Stimulated activated CD8-positive, alpha-beta memory T cell treated with anti-CD3 and anti-CD28 coated beads, Interleukin-4, amount 100 ng/mL, for 48 hours (primary cell): ENCODE measurements around the gene ZNF628.
A peak's percentile ranks its signal among the peaks of the same experiment; 100 is the strongest.

Experiments used
- DNase-seq: peaks from one replicate; pipeline ENCODE4 v3.0.0-alpha.2; 2020

Gene ZNF628

DNA sequence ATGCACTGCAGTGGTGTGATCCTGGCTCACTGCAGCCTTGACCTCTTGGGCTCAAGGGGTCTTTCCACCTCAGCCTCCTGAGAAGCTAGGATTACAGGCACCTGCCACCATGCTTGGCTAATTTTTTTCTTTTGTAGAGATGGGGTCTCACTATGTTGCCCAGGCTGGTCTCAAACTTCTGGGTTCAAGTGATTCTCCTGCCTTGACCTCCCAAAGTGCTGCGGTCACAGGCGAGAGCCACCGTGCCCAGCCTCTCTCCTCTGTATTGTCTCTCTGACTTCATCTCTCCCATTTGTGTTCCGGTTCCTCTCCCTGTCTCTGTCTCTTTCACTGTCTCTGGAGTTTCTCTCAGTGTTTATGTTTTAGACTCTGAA, 10.2 kb upstream of the ZNF628 start:
- no peak for DNase-seq

DNA sequence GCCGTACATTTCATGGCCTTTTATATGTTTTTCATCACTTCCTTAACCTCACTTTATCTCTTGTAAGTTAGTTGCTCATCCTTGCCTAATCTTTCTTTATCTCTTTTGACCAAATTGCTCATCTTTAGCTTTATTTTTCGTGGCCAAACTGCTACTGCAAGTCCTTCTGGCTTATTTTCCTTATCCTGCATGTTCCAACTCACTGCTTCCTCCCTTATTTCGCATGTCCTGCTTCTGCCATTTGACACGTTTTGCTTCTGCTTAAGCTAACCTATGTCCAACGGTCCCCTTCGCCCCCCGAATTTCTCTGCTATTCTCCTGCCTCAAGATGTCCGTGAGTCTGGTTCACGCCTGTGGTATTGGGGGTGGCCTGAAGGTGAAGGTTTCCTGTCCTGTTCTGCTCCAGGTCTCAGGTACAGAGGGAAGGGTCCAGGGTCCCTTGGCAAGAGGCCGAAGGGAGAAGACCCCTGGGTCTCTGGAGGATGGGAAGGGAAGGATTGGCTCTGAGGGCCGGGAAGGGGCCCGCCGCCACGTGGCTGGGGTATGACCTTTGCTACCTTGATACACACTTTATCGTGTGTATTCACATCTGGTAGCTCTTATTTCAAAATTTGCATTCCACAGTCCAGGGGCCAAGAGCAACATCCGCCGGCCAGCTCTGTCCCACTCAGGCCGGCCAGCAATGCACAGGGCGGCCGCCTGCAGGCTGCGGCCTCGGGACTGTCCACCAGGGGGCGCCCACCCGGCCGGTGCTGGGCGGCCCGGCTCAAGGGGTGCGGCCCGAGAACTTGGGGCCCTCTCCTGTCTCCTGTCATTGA, 9.0 kb upstream of the ZNF628 start:
- DNase-seq, result peak; percentile 87

DNA sequence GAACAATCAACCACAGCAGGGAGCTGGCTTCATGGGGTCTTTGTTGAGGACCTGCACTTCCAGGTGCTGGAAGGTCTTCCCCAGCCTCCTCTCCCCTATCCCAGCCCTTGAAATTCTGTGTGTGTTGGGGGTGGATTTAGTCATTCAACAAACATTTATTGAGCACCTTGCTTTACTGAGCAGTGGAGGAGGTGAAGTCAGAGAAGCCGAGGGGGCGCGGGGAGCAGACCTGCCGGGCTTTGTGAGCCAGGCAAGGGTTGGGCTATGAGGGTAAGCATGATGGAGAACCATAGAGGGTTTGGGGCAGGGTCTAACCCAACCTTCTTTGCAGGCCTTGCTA, 8.4 kb upstream of the ZNF628 start:
- no peak for DNase-seq

DNA sequence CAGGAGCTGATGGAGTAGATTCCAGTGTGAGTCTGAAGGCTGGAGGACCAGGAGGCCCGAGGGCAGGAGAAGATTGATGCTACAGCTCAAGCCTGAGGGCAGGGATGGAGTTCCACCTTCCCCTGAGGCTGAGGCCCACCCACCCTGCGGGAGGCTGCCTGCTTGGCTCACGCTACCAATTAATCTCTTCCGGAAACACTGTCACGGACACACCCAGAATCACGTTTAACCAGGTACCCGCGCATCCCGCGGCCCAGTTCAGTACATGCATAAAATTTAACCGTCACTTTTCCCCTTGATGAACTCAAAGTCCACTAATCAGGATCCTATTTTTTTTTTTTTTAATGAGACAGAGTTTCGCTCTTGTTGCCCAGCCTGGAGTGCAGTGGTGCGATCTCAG, 5.2 kb upstream of the ZNF628 start:
- no peak for DNase-seq

DNA sequence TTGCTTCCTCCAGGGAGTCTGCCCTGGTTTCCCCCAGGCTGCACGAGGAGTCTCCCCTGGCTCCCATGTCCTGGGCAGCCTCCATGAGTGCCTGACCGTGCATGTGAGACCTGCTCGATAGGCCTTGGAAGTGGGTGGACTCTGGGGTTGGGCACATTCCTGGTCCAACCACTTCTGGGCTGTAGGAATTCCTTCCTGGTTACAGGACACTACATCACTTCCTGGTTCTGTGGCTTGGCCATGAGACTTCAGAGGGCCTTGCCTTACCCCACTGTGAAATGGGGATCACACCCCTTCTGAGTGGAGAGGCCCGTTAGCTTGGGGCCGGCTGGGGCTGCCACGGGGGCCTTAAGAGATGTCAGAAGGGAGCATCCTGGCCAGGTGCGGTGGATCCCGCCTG, 4.0 kb upstream of the ZNF628 start:
- no peak for DNase-seq

DNA sequence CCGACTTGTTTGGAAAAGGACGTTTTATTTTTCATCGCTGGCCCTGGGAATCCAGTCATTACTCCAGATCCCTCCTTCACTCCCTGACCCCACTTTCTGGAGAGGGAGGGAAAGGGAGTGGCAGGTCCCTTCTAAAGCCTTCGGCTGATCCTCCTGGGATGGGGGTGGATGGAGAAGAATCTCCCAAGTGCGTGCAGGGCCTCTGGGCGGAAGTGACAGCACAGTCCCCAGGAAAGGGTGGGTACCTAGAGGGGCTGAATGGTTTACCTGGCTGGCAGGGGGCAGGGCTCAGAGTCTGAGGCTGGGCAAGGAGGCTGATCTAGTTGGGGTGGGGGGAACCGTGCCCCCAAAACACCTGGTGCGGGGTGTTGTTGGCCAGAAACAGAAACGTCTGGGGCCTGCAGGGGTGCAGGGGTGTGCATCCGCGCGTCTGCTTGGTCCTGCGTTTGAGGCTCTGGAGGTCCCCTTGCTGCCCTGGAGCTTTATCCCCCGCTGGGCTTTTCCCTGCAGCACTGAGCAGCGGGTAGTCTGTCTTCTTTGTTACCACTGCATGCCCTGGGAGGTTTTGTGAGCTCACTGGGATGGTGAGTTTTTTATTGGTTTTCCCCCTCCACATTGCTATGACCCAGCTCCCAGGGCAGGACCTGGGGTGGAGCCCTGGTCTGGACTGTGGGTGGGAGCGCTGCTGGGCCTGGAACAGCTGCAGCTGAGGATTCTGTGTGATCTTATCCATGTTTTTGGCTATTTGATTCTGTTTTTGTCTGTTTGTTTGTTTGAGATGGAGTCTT, 3.0 kb upstream of the ZNF628 start:
- DNase-seq, result no peak

DNA sequence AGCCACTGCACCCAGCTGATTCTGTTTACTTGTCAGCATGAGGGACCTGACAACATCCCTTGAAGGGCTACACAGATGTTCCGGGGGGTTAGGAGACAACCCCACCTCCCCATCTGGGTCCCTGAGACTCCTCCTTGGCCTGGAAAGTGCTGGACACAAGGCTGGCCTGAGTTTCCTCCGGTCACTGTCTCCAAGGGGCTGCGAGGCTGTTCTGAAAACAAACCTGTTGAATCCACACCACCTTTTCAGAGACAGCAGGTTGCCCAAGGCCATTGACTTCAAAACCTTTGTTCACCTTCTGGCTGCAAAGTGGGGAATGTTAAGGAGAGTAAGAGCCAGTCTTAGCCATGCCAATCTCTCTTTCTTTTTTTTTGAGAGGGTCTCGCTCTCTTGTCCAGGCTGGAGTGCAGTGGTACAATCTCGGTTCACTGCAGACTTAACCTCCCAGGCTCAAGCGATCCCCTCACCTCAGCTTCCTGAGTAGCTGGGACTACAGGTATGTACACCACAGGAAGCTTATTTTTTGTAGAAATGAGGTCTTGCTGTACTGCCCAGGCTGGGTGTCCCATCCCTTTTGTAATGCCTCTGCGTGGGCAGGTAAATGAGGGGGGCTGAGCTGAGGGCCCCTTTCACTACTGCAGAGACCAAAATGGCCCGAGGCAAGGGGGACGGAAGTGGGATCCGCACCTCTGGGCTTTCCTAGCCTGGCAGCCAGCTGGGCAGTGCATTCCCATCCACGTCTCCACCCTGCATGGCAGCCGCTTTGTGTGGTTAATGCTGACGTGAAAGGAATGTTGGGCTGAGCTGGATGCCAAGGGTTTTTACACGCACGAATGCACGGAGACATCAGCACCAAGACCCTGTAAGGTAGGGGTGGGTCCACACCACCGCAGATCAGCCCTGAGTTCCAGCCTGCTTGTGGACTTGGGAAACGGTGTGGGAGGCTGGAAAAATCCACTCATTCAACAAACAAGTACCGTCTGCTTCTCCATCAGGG, 1.9 kb upstream of the ZNF628 start:
- DNase-seq, result no peak

DNA sequence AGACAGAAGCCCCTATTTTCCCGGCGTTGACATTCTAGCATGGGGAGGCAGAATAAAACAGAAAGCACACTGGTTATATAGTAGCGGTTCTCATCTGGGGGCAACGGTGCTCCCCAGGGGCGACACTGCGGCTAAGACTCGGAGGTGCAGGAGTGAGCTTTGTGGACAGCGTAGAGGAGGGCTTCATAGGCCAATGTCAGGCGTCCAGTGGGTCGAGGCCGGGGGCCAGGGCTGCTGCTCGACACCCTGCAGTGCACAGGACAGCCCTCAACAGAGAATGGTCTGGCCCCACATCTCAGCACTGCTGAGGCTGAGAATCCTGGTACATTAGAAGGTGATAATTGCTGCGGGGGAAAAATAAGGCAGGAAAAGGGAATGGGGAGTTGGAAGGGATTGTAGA, 1.5 kb downstream of the ZNF628 start:
- DNase-seq, result no peak

DNA sequence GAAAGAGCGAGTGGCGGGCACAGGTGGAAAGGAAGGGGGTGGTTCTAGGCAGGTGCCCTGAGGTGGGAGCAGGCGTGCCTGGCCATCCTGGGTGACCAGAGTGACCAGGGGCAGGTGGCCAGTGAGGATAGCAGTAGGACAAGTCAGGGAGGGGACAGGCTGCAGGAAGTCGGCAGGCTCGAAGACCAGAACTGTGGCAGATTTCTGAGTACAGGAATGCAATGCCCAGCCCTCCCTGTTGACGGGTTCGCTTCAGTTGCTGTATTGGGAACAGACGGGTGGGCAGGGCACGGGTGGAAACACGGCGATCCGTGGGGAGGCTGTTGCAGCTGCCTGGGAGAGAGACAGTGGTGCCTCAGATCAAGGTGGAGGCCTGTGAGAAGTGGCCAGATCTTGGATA, 1.9 kb downstream of the ZNF628 start:
- DNase-seq, result no peak

DNA sequence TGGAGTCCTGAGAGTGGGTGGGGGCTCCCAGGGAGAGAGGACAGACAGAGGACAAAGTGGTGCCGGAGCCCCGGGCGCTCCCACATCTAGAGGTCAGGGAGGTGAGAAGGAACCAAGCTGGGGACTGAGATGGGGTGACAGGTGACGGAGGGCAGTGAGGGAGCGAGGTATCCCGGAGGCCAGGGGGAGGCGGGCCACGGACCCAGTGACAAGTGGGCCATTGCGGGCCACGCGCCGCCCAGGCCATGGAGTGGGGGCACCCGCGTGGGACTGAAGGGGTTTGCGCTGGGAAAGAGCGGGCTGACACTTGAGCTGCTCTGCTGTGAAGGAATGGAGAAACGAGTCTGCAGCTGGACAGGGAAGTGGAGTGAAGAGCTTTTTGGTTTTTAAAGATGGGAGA, 2.6 kb downstream of the ZNF628 start:
- DNase-seq, result no peak

DNA sequence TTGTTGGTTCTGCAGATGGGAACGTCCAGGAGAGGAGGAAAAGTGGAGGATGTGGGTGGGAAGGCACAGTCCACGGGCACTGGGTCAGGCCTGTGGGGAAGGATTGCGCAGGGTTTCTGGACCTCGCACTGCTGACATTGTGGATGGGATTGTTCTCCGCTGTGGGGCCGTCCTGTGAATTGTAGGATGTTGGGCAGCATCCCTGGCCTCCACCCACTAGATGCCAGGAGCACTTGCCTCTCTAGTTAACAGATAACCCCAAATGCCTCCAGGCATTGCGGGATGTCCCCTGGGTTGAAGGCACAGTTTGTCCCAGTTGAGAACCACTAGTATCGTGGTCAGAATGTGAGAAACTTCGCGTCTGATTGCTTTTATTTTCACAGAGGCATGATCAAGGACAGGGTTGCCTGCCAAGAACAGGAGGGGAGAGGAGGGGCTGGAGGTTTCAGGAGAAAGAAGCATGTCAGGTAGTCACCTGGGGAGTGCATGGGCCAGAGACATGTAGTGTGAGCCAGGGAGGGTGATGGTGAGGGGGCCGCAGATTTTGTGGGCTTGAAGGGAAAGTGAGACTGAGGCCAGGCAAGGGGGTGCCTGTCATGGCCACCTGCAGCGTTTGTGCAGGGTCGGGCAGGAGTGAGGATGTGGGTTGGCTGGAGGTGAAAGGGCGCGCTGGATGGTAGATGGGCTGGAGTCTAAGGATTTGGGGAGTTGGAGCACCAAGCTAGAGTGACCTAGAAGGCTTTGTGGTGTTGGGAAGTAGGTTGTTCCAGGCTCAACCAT, 3.2 kb downstream of the ZNF628 start:
- DNase-seq, result no peak

DNA sequence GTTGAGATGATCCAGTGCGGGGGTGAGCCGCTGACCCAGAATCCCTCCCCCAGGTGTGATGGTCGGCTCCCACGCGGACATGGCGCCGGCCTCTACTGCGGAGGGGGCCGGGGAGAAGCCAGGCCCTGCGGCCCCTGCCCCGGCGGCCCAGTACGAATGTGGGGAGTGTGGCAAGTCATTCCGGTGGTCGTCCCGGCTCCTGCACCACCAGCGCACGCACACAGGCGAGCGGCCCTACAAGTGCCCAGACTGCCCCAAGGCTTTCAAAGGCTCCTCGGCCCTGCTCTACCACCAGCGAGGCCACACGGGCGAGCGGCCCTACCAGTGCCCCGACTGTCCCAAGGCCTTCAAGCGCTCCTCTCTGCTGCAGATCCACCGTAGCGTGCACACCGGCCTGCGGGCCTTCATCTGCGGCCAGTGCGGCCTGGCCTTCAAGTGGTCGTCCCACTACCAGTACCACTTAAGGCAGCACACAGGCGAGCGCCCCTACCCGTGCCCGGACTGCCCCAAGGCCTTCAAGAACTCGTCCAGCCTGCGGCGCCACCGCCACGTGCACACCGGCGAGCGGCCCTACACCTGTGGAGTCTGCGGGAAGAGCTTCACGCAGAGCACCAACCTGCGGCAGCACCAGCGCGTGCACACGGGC, 4.9 kb downstream of the ZNF628 start:
- DNase-seq, result no peak

DNA sequence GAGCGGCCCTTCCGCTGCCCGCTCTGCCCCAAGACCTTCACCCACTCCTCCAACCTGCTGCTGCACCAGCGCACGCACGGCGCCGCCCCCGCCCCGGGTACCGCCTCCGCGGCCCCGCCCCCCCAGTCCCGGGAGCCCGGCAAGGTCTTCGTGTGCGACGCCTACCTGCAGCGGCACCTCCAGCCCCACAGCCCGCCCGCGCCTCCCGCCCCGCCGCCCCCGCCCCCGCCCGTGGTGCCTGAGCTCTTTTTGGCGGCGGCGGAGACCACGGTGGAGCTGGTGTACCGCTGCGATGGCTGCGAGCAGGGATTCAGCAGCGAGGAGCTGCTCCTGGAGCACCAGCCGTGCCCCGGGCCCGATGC, 5.4 kb downstream of the ZNF628 start:
- no peak for DNase-seq

DNA sequence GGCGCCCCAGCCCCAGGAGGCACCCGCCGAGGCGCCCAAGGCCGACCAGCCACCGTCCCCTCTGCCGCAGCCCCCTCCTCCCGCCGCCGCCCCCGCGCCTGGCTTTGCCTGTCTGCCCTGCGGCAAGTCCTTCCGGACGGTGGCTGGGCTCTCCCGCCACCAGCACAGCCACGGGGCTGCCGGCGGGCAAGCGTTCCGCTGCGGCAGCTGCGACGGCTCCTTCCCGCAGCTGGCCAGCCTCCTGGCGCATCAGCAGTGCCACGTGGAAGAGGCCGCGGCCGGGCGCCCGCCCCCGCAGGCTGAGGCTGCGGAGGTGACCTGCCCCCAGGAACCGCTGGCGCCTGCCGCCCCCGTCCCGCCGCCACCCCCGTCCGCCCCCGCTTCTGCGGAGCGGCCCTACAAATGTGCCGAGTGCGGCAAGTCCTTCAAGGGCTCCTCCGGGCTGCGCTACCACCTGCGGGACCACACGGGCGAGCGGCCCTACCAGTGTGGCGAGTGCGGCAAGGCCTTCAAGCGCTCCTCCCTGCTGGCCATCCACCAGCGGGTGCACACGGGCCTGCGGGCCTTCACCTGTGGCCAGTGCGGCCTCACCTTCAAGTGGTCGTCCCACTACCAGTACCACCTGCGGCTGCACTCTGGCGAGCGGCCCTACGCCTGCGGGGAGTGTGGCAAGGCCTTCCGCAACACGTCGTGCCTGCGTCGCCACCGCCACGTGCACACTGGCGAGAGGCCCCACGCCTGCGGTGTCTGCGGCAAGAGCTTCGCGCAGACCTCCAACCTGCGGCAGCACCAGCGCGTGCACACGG, 5.9 kb downstream of the ZNF628 start:
- DNase-seq, result no peak

DNA sequence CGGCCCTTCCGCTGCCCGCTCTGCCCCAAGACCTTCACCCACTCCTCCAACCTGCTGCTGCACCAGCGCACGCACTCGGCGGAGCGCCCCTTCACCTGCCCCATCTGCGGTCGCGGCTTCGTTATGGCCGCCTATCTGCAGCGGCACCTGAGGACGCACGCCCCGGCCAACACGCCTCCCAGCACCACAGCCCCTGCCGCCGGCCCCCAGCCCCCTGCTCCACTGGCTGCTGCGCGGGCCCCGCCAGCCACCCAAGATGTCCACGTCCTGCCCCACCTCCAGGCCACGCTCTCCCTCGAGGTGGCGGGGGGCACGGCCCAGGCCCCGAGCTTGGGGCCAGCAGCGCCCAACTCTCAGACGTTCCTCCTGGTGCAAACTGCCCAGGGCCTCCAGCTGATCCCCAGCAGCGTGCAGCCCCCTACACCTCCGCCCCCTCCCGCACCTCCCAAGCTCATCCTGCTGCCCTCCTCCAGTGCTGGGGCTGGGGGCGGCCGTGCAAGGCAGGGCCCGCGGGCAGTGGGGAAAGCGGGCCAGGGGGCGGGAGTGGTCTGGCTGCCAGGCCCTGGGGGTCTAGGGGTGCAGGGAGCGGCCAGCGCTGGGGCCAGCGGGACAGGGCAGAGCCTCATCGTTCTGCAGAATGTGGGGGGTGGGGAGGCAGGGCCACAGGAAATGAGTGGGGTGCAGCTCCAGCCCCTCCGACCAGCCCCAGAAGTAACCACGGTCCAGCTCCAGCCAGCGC, 6.7 kb downstream of the ZNF628 start:
- DNase-seq, result no peak

DNA sequence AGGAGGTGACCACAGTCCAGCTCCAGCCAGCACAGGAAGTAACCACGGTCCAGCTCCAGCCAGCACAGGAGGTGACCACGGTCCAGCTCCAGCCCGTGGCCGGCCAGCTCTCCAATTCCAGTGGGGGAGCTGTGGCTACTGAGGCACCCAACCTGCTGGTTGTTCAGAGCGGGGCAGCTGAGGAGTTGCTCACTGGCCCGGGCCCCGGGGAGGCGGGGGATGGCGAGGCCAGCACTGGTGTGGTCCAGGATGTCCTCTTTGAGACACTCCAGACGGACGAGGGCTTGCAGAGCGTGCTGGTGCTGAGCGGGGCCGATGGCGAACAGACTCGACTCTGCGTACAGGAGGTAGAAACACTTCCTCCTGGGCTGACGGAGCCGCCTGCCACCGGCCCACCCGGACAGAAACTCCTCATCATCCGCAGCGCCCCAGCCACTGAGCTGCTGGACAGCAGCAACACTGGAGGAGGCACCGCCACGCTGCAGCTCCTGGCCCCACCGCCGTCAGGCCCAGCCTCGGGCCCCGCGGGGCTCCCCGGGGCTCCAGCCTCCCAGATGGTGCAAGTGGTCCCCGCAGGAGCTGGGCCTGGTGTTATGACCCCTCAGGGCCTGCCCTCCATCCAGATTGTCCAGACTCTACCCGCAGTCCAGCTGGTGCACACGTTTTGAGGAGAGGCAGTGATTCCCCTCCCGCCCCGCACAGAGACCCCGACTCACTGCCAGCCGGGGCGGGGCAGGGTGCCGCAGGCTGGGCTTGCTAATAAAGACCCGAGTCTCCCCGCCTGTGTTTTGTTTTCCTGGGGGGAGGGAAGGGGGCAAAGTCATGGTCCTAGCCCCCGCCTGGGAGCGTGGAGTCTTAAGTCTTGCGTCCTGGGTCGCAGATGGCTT, 7.5 kb downstream of the ZNF628 start:
- no peak for DNase-seq

DNA sequence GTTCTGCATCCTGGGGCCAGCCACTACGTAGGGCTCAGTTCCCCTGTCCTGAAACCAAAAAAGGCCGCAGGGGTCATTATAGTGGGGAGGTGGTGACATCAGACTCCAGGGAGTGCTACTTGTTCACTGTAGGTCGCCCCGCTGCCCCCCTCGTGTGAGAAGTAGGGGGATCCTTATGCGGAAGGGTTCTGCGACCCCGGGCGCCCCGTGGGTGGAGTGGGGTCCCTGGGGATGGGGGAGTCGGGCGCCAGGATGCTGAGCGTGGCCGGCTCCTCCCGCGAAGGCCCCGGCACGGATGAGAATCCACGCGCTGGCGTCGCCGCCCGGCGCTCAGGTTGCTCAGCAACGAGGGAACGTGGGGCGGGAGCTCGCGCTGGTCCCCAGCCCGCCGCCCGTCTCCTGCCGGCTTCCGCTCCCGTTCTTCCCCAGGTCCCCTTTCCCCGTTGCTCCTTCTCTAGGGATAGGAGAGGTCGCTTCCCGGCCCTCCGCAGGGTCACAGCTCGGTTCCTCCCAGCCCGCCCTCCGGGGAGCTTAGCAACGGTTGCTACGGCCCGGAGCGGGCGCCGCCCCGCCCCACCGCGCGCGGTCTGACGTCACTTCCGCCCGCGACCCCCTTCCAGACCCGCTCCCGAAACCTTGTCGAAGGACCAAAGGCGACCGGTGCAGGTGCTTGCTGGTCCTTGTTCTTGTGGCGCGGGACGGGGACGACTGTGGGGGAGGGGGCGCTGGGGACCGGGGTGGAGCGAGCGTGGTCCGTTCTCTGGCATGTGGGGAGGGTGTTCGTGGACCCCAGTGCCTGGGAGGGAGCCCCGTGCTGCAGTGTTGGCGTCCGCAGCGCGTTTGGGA, 8.4 kb downstream of the ZNF628 start, which contains the start of gene NAT14:
Gene NAT14, plus strand, starts transcription at position 596 of the 846 bp plus-strand sequence. CDS start 521 bp downstream, outside the sequence.
- peak; percentile 82 for DNase-seq

DNA sequence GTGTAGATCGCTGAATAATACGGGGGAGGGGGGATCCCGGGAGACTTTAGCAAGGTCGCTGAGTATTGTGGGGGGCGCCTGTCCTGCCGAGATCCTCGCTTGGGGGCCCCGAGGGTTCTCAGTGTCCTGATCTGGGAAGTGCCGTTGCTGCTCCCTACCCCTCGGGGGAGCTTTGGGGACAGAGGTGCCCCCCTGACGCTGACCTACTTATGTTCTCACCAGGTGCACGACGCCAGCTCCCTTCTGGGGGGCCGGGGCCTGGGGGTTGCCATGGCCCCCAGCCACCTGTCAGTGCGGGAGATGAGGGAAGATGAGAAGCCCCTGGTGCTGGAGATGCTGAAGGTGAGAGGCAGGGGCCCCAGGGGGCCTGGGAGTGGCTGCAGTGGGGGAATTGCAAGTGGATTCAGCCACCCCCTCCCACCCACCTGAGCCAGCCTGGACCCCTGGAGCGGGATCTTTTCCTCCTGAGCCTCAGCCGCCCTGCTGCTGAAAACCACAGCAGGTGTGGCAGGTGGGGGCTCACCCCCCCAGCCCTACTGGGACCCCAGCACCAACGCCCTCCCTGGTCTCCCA, 9.1 kb downstream of the ZNF628 start:
- DNase-seq, result no peak
